Hepatocyte (in vitro differentiated cells): ENCODE data around the gene DKK3. TPM values are rescaled to one million over a fixed set of nuclear protein-coding genes. Genes with fewer than 3 reads are reported as not detected.

Experiments
- DNase-seq: peaks from one replicate; pipeline ENCODE4 v3.0.0-alpha.2; 2016; ENCODE audit warnings: low spot score
- H2AFZ ChIP-seq: fragments of 200-600 bp; sonication (generic); 2 replicates; pipeline ENCODE4 v1.6.0; 2016; ENCODE audit warnings: antibody characterized with exemption, mild to moderate bottlenecking
- H3K27ac ChIP-seq: fragments of 200-600 bp; sonication (generic); 2 replicates; pipeline ENCODE4 v1.5.1; 2016; ENCODE audit warnings: mild to moderate bottlenecking
- H3K27me3 ChIP-seq: fragments of 200-600 bp; sonication (generic); 2 replicates; pipeline ENCODE4 v1.6.1; 2016
- H3K36me3 ChIP-seq: fragments of 200-600 bp; sonication (generic); replicated peaks from 2 replicates; pipeline ENCODE4 v1.5.1; 2016; ENCODE audit warnings: low read depth; ENCODE audit not compliant: insufficient read depth
- H3K4me1 ChIP-seq: fragments of 200-600 bp; sonication (generic); 2 replicates; pipeline ENCODE4 v1.5.1; 2016; ENCODE audit warnings: mild to moderate bottlenecking, moderate library complexity; ENCODE audit not compliant: insufficient read depth
- H3K4me2 ChIP-seq: fragments of 200-600 bp; sonication (generic); 2 replicates; pipeline ENCODE4 v1.6.0; 2016
- H3K4me3 ChIP-seq: fragments of 200-600 bp; sonication (generic); 2 replicates; pipeline ENCODE4 v1.5.1; 2016; ENCODE audit warnings: mild to moderate bottlenecking
- H3K79me2 ChIP-seq: fragments of 200-600 bp; sonication (generic); 2 replicates; pipeline ENCODE4 v1.6.0; 2017; ENCODE audit warnings: mild to moderate bottlenecking
- H3K9me2 ChIP-seq: fragments of 200-600 bp; sonication (generic); replicated peaks from 2 replicates; pipeline ENCODE4 v1.6.0; 2017; ENCODE audit warnings: mild to moderate bottlenecking; ENCODE audit not compliant: insufficient read depth
- H3K9me3 ChIP-seq: fragments of 200-600 bp; sonication (generic); 2 replicates; pipeline ENCODE4 v1.5.1; 2016; ENCODE audit warnings: low read depth, mild to moderate bottlenecking
- H4K20me1 ChIP-seq: fragments of 200-600 bp; sonication (generic); 2 replicates; pipeline ENCODE4 v1.6.0; 2016; ENCODE audit warnings: mild to moderate bottlenecking; ENCODE audit not compliant: insufficient read depth, poor library complexity, severe bottlenecking
- CTCF ChIP-seq: fragments of 200-600 bp; sonication (generic); IDR thresholded peaks from 2 replicates; pipeline ENCODE4 v1.5.1; 2016; ENCODE audit warnings: antibody characterized with exemption, mild to moderate bottlenecking; ENCODE audit not compliant: poor library complexity
- EZH2 ChIP-seq: fragments of 200-600 bp; sonication (generic); IDR thresholded peaks from 2 replicates; pipeline ENCODE4 v1.6.1; 2016; ENCODE audit warnings: antibody characterized with exemption, mild to moderate bottlenecking, borderline replicate concordance
- EZH2phosphoT487 ChIP-seq: fragments of 200-600 bp; sonication (generic); IDR thresholded peaks from one replicate; pipeline ENCODE4 v1.6.1; 2018; ENCODE audit warnings: antibody characterized with exemption, mild to moderate bottlenecking, low read depth, moderate library complexity; ENCODE audit not compliant: unreplicated experiment, severe bottlenecking
- whole genome bisulfite sequencing: methylation state at CpG from one replicate; pipeline ENCODE4 v1.1.6; 2016; ENCODE audit warnings: low lambda C conversion rate; ENCODE audit errors: missing lambda C conversion rate; 5-methylcytosine and 5-hydroxymethylcytosine counted together
- polyA plus RNA-seq: library from polyadenylated mRNA; unstranded; fragments of >200 nt; fragmentation: Nextera tagmentation; extraction: Ambion mirVana; gene quantifications from 2 replicates; pipeline ENCODE4 v1.2.1, GENCODE V29; 2016
- total RNA-seq: library from RNA; depleted of rRNA; stranded (reverse); fragments of >200 nt; gene quantifications from 2 replicates; pipeline ENCODE4 v1.2.3, GENCODE V29; 2014

The DKK3 gene
- total and polyA plus RNA-seq, 2 experiments from 2014 or later = 64.3 to 71.3 TPM

- no peaks in the 10 kb centered on the region for H3K27me3 ChIP-seq
- no peaks in the 10 kb centered on the region for H3K9me3 ChIP-seq
- H3K4me2 ChIP-seq = no peak overlapping the region
- no peaks in the 10 kb centered on the region for H3K4me1 ChIP-seq
- no peaks in the 10 kb centered on the region for H4K20me1 ChIP-seq
- H3K9me2 ChIP-seq = no peaks in the 10 kb centered on the region
- no peak overlapping the region for H2AFZ ChIP-seq
- no peaks in the 10 kb centered on the region for H3K36me3 ChIP-seq
- TF ChIP-seq EZH2phosphoT487 (no peak), CTCF (no peak), EZH2 (no peak)
- no peak for DNase-seq
- H3K4me3 ChIP-seq = no peak overlapping the region
- H3K27ac ChIP-seq = no peak overlapping the region
- WGBS = 98% methylated on average over 2 of the region's 2 CpGs
- H3K79me2 ChIP-seq = no peaks in the 10 kb centered on the region
Observed at GRCh38 chr11:12028303-12028702, 19.9 kb upstream of the DKK3 start.

GRCh38 chr11:12026331-12027211, 18.1 kb upstream of the DKK3 start:
- Histone ChIP-seq H3K4me3 (no peak overlapping the region), H3K4me1 (no peaks in the 10 kb centered on the region), H2AFZ (no peak overlapping the region), H3K27me3 (no peaks in the 10 kb centered on the region), H3K36me3 (no peaks in the 10 kb centered on the region), H3K4me2 (no peak overlapping the region), H3K27ac (no peak overlapping the region), H3K9me2 (no peaks in the 10 kb centered on the region), H4K20me1 (no peaks in the 10 kb centered on the region), H3K79me2 (no peaks in the 10 kb centered on the region), H3K9me3 (no peaks in the 10 kb centered on the region)
- WGBS = 93% methylated on average over 4 of the region's 4 CpGs
- no peak for TF ChIP-seq CTCF
- TF ChIP-seq EZH2phosphoT487 = no peak
- no peak for DNase-seq

GRCh38 chr11:12024254-12024926, 16.0 kb upstream of the DKK3 start:
- no peak overlapping the region for H3K27ac ChIP-seq

More at GRCh38 chr11:12024254-12024926, 16.0 kb upstream of the DKK3 start:
- no peaks in the 10 kb centered on the region for H3K36me3 ChIP-seq
- WGBS = 88% methylated on average over 4 of the region's 4 CpGs
- H3K4me1 ChIP-seq = peaks cover 19% of the 10 kb centered on the region
- H3K27me3 ChIP-seq = no peaks in the 10 kb centered on the region
- no peaks in the 10 kb centered on the region for H4K20me1 ChIP-seq
- H3K9me2 ChIP-seq = no peaks in the 10 kb centered on the region
- H2AFZ ChIP-seq = no peak overlapping the region
- no peaks in the 10 kb centered on the region for H3K79me2 ChIP-seq
- H3K4me3 ChIP-seq = no peak overlapping the region
- TF ChIP-seq EZH2 (no peak), EZH2phosphoT487 (no peak), CTCF (no peak)
- DNase-seq = no peak
- no peak overlapping the region for H3K4me2 ChIP-seq
- no peaks in the 10 kb centered on the region for H3K9me3 ChIP-seq
